Measurements from ENCODE around the gene CLEC18A.

The CLEC18A gene

DNA sequence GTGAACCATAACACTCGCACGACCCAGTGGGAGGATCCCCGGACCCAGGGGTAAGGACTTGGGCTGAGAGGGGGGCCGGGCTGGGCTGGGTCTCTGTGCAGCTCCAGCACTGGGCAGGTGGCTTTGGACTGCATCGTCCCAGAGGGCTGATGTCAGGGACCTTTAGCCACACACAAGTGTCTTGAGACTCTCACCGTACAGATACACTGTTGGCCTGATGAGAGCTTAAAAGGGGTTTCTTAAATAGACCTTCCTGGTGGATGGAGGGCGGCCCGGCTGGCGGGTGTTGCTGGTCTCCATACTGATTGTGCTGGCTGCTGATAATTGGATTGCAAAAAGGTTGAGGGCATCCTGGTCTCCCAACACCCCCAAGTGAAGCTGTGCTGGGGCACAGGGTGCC is 21.7 kb upstream of the CLEC18A start:
- TF ChIP-seq, protein P1, sequence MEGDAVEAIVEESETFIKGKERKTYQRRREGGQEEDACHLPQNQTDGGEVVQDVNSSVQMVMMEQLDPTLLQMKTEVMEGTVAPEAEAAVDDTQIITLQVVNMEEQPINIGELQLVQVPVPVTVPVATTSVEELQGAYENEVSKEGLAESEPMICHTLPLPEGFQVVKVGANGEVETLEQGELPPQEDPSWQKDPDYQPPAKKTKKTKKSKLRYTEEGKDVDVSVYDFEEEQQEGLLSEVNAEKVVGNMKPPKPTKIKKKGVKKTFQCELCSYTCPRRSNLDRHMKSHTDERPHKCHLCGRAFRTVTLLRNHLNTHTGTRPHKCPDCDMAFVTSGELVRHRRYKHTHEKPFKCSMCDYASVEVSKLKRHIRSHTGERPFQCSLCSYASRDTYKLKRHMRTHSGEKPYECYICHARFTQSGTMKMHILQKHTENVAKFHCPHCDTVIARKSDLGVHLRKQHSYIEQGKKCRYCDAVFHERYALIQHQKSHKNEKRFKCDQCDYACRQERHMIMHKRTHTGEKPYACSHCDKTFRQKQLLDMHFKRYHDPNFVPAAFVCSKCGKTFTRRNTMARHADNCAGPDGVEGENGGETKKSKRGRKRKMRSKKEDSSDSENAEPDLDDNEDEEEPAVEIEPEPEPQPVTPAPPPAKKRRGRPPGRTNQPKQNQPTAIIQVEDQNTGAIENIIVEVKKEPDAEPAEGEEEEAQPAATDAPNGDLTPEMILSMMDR (IDR thresholded peaks at IDR 0.05; ENCODE audit: borderline replicate concordance, control extremely low read depth, extremely low read depth, insufficient read depth, missing control alignments) = no peak
- in situ Hi-C loops (cut with MboI; ENCODE audit: low sequenced_read_pairs, unreplicated experiment) = loop anchor here (25.0 kb wide), 1 partner anchor 542 kb away; the partner anchor contains the start of gene TERF2
- peak; percentile 40 for DNase-seq (ENCODE audit: low spot score)

DNA sequence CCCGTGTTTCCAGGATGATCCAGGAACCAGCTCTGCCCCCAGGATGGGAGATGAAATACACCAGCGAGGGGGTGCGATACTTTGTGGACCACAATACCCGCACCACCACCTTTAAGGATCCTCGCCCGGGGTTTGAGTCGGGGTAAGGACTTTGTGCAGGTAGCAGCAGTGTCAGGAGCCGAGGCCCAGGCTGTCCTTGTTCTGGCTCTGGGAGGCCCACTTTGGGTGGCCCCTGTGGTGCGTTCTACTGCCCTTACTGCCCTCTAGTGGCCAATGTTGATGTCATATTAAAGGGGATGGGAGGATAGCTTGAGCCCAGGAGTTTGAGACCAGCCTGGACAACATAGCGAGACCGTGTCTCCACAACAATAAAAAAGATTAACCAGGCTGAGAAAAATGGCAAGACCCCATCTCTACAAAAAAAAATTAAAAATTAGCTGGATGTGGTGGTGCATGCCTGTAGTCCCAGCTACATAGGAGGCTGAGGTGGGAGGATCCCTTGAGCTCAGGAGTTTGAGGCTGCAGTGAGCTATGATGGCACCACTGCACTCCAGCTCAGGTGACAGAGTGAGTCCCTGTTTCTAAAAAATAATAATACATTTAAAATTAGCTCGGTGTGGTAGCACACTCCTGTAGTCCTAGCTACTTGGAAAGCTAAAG is 20.9 kb upstream of the CLEC18A start:
- in situ Hi-C loops (cut with MboI; ENCODE audit: low sequenced_read_pairs, unreplicated experiment) = loop anchor here (10.0 to 25.0 kb wide), 2 partner anchors 145 to 543 kb away; partner anchors contain the start of gene TERF2
- DNase-seq (ENCODE audit: low spot score) = peak; percentile 88
- TF ChIP-seq, protein P1 (IDR thresholded peaks at IDR 0.05; ENCODE audit: borderline replicate concordance, control extremely low read depth, extremely low read depth, insufficient read depth, missing control alignments) = peak; percentile 64

DNA sequence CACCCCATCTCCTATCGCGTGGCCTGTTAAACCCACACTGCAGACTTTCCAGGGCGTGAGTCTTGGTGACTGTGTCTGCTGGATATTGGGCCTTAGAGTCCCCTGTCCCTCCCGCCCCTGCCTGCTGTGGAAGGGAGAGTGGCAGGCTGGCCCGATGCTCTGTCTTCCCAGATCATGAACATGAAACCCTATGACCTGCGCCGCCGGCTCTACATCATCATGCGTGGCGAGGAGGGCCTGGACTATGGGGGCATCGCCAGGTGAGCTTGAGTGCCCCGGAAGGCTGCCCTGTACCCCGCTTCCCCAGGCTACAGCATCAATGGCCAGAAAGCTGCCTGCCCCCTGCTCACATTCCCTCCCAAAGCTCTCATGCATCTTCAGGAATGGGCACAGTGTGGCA is 19.5 kb upstream of the CLEC18A start:
- TF ChIP-seq, protein P1 (IDR thresholded peaks at IDR 0.05; ENCODE audit: borderline replicate concordance, control extremely low read depth, extremely low read depth, insufficient read depth, missing control alignments) = no peak
- no peak for DNase-seq (ENCODE audit: low spot score)
- in situ Hi-C loops (cut with MboI; ENCODE audit: low sequenced_read_pairs, unreplicated experiment) = loop anchor here (10.0 to 25.0 kb wide), 2 partner anchors 147 to 544 kb away; partner anchors contain the start of gene TERF2

DNA sequence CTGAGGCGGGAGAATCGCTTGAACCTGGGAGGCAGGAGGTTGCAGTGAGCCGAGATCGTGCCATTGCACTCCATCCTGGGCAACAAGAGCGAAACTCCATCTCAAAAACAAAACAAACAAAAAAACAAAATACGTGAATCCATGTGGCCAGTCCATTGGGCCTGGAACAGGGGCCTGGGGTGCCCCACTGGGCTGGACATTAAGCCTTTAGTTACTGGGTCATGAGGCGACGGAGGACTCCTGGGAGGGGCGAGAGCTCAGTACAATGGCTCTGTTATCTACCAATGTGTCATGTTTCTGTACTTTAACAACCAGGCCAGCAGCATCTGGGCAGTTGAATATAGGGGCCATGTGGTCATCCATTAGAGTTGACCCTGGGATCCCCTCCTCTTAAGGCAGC is 18.9 kb upstream of the CLEC18A start:
- DNase-seq (ENCODE audit: low spot score) = no peak
- TF ChIP-seq, protein P1 (IDR thresholded peaks at IDR 0.05; ENCODE audit: borderline replicate concordance, control extremely low read depth, extremely low read depth, insufficient read depth, missing control alignments) = no peak
- in situ Hi-C loops (cut with MboI; ENCODE audit: low sequenced_read_pairs, unreplicated experiment) = loop anchor here (10.0 to 25.0 kb wide), 2 partner anchors 147 to 545 kb away; partner anchors contain the start of gene TERF2

DNA sequence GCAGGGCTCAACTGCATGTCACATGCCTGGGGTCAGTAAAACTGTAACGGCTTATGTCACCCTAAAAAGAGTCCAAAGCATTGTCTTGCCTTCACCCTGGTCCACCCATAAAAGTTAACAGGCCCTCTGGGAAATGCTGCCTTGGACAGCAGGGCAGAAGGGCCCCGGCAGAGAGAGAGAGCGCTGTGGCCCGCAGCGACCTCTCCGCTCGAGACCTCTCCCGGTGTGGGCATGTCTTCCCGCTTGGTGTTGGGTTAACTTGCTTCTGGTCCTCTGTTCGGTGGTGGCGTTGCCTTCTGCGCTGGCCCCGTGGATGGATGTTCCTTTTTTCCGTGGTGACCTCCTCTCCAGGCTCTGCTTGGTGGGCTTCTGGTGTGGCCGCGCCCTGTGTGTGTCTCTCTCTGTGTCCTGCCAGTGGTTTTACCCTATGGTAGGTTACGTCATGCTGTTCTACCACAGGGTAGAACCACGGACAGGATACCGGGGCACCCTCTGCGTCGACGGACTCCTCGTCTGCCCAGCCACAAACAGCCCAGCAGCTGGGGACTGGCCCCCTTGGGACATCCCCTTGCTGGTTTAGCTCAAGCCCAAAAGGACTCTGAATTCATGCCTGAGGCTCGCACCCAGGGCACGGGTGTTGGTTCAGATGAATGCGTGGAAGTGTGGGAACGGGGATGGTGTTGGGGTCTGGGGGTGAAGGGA is 18.3 kb upstream of the CLEC18A start:
- in situ Hi-C loops (cut with MboI; ENCODE audit: low sequenced_read_pairs, unreplicated experiment) = loop anchor here (10.0 to 25.0 kb wide), 2 partner anchors 148 to 546 kb away; partner anchors contain the start of gene TERF2
- DNase-seq (ENCODE audit: low spot score) = no peak
- TF ChIP-seq, protein P1 (IDR thresholded peaks at IDR 0.05; ENCODE audit: borderline replicate concordance, control extremely low read depth, extremely low read depth, insufficient read depth, missing control alignments) = no peak

DNA sequence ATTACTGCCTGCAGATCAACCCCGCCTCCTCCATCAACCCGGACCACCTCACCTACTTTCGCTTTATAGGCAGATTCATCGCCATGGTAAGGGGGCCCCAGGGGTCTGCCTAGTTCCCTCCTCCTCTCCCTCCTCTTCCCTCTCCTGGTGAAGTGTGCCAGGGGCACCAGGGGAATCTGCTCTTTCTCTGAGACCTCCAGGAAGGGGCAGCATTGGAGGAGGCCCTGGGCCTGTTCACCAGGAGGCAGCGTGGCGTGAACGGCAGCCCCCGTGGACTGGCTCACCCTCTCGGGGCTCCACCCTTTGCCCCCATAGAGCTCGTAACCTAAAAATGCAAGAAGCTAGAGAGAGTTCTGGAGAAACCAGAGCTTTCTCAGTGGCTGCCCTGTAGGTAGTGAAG is 17.1 kb upstream of the CLEC18A start:
- in situ Hi-C loops (cut with MboI; ENCODE audit: low sequenced_read_pairs, unreplicated experiment) = loop anchor here (10.0 to 25.0 kb wide), 2 partner anchors 149 to 547 kb away; partner anchors contain the start of gene TERF2
- TF ChIP-seq, protein P1 (IDR thresholded peaks at IDR 0.05; ENCODE audit: borderline replicate concordance, control extremely low read depth, extremely low read depth, insufficient read depth, missing control alignments) = no peak
- DNase-seq (ENCODE audit: low spot score) = no peak
